SK-N-SH treated with all-trans-retinoic acid at 6 μM for 48 hours (cell line): ENCODE results near the gene CD244.

Experiments used
- ESRRG ChIP-seq: fragments of 250-450 bp; sonication (Bioruptor Pico); IDR thresholded peaks from 2 replicates; pipeline ENCODE4 v1.6.1; 2021; ENCODE audit warnings: mild to moderate bottlenecking
- SNAI2 ChIP-seq: fragments of 250-450 bp; sonication (Bioruptor Pico); IDR thresholded peaks from 2 replicates; pipeline ENCODE4 v1.5.0; 2020; ENCODE audit warnings: mild to moderate bottlenecking, moderate library complexity
- TCF4 ChIP-seq: fragments of 250-450 bp; sonication (Bioruptor Pico); IDR thresholded peaks from 2 replicates; pipeline ENCODE4 v1.8.0; 2021; ENCODE audit warnings: mild to moderate bottlenecking, moderate library complexity, borderline replicate concordance
- TOX ChIP-seq: fragments of 250-450 bp; sonication (Bioruptor Pico); IDR thresholded peaks from 2 replicates; pipeline ENCODE4 v1.8.0; 2021; ENCODE audit warnings: mild to moderate bottlenecking, moderate library complexity, borderline replicate concordance
- ZFP30 ChIP-seq: fragments of 450-650 bp; formaldehyde crosslinking; IDR thresholded peaks from 2 replicates; pipeline ENCODE4 v1.5.0; 2022; ENCODE audit warnings: mild to moderate bottlenecking, moderate library complexity
- ZNF565 ChIP-seq: fragments of 450-650 bp; formaldehyde crosslinking; conservative IDR thresholded peaks from 2 replicates; pipeline ENCODE4 v1.5.0; 2020; ENCODE audit warnings: low read depth, mild to moderate bottlenecking, moderate library complexity
- TF ChIP-seq, protein P1 (sequence below): fragments of 250-450 bp; sonication (Bioruptor Pico); IDR thresholded peaks from 2 replicates; pipeline ENCODE4 v1.5.1; 2020; ENCODE audit warnings: low read depth, mild to moderate bottlenecking, moderate library complexity
- TF ChIP-seq, protein P2 (sequence below): fragments of 250-450 bp; sonication (Bioruptor Pico); IDR thresholded peaks from 2 replicates; pipeline ENCODE4 v1.8.0; 2020; ENCODE audit warnings: mild to moderate bottlenecking, moderate library complexity, borderline replicate concordance

DNA sequence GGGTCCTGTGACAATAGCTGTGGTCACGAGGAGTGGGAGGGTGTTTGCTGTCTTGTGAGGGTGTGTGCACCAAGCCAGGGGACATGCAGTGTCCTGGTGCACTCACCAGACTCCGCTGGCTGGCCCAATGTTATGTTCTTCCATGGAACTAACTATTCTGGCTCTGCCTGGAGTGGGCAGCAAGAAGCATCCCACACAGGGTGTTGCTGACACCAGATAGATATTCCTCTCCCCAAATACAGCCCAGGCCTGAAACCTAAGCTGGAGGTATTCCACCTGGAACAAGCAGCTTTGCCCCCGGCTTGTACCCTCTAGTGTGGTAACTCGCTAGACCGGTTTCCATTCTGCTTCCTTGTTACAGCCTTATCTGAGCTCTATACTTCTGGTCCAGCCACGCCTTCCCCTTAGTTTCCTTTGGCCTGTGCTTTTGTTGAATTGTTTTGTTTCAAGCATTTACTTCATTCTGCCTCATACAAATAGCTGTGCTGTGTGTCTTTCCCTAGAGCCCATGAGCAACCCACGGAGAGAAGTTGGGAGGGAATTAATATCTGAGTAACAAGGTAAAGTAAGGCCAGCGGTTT, 81.4 kb downstream of the CD244 start:
- no peak for TF ChIP-seq ZFP30 (CRISPR knock-in tag)
- TF ChIP-seq ESRRG (CRISPR knock-in tag), result no peak
- no peak for TF ChIP-seq SNAI2
- no peak for TF ChIP-seq ZNF565
- TF ChIP-seq, protein P1, sequence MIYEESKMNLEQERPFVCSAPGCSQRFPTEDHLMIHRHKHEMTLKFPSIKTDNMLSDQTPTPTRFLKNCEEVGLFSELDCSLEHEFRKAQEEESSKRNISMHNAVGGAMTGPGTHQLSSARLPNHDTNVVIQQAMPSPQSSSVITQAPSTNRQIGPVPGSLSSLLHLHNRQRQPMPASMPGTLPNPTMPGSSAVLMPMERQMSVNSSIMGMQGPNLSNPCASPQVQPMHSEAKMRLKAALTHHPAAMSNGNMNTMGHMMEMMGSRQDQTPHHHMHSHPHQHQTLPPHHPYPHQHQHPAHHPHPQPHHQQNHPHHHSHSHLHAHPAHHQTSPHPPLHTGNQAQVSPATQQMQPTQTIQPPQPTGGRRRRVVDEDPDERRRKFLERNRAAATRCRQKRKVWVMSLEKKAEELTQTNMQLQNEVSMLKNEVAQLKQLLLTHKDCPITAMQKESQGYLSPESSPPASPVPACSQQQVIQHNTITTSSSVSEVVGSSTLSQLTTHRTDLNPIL (CRISPR knock-in tag), result no peak
- TF ChIP-seq, protein P2, sequence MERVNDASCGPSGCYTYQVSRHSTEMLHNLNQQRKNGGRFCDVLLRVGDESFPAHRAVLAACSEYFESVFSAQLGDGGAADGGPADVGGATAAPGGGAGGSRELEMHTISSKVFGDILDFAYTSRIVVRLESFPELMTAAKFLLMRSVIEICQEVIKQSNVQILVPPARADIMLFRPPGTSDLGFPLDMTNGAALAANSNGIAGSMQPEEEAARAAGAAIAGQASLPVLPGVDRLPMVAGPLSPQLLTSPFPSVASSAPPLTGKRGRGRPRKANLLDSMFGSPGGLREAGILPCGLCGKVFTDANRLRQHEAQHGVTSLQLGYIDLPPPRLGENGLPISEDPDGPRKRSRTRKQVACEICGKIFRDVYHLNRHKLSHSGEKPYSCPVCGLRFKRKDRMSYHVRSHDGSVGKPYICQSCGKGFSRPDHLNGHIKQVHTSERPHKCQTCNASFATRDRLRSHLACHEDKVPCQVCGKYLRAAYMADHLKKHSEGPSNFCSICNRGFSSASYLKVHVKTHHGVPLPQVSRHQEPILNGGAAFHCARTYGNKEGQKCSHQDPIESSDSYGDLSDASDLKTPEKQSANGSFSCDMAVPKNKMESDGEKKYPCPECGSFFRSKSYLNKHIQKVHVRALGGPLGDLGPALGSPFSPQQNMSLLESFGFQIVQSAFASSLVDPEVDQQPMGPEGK (CRISPR knock-in tag), result no peak
- TF ChIP-seq TCF4 (CRISPR knock-in tag), result no peak
- no peak for TF ChIP-seq TOX (CRISPR knock-in tag)
